NB4 (cell line): ENCODE results near the gene BRD4.
A peak's percentile ranks its signal among the peaks of the same experiment; 100 is the strongest.

Experiments used
- DNase-seq: peaks from one replicate; pipeline ENCODE4 v3.0.0; 2010; ENCODE audit warnings: low read depth
- H3K4me3 ChIP-seq: one replicate; pipeline ENCODE4 v1.5.1; 2011; ENCODE audit warnings: mild to moderate bottlenecking, low read depth, low read length, moderate library complexity
- MYC ChIP-seq: IDR thresholded peaks from 2 replicates; pipeline ENCODE4 v1.6.1; 2011; ENCODE audit warnings: low read depth, low read length
- POLR2A ChIP-seq: IDR thresholded peaks from 2 replicates; pipeline ENCODE4 v1.6.1; 2011; ENCODE audit warnings: mild to moderate bottlenecking; ENCODE audit not compliant: insufficient read length; ENCODE audit errors: extremely low read depth
- TF ChIP-seq, protein P1 (sequence below): IDR thresholded peaks from 2 replicates; pipeline ENCODE4 v1.6.1; 2011; ENCODE audit warnings: low read depth, low read length
- TF ChIP-seq, protein P2 (sequence below): IDR thresholded peaks from one replicate; pipeline ENCODE4 v1.5.1; 2012; ENCODE audit warnings: low read depth, low read length

BRD4 gene

DNA sequence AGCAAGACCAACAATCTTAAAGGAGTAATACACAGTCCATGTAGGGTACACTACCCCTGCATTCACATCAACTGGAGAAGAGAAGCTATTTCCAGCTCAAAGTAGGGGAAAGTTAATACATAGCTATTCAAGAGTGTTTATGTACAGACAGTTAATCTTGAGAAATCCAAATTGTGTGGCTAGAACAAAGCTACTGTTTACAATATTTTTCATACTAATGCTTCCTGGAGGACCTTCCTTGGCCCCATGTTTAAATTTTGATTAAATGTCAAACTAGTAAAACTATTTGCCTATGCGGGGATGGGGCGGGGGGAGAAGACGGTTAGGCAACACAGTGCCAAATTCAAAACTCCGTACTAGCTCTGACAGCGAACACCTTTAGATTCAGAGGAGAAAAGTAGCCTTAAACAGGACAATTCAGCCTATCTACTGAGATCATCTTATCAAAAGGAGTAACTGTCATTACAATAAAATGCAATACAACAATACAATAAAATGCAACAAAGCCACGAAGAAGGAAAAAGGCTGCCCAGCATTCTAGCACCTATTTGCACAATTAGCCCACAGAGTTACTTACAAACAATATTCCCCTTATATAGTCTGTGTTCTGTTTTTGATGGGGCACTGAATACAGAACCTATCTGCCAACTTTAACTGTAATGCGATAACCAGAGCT is 29.1 kb downstream of the BRD4 start:
- DNase-seq: no peak
- no peak overlapping the region for H3K4me3 ChIP-seq
- TF ChIP-seq POLR2A: no peak
- TF ChIP-seq, protein P1, sequence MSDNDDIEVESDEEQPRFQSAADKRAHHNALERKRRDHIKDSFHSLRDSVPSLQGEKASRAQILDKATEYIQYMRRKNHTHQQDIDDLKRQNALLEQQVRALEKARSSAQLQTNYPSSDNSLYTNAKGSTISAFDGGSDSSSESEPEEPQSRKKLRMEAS: no peak
- no peak for TF ChIP-seq MYC
- TF ChIP-seq, protein P2, sequence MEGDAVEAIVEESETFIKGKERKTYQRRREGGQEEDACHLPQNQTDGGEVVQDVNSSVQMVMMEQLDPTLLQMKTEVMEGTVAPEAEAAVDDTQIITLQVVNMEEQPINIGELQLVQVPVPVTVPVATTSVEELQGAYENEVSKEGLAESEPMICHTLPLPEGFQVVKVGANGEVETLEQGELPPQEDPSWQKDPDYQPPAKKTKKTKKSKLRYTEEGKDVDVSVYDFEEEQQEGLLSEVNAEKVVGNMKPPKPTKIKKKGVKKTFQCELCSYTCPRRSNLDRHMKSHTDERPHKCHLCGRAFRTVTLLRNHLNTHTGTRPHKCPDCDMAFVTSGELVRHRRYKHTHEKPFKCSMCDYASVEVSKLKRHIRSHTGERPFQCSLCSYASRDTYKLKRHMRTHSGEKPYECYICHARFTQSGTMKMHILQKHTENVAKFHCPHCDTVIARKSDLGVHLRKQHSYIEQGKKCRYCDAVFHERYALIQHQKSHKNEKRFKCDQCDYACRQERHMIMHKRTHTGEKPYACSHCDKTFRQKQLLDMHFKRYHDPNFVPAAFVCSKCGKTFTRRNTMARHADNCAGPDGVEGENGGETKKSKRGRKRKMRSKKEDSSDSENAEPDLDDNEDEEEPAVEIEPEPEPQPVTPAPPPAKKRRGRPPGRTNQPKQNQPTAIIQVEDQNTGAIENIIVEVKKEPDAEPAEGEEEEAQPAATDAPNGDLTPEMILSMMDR: no peak

DNA sequence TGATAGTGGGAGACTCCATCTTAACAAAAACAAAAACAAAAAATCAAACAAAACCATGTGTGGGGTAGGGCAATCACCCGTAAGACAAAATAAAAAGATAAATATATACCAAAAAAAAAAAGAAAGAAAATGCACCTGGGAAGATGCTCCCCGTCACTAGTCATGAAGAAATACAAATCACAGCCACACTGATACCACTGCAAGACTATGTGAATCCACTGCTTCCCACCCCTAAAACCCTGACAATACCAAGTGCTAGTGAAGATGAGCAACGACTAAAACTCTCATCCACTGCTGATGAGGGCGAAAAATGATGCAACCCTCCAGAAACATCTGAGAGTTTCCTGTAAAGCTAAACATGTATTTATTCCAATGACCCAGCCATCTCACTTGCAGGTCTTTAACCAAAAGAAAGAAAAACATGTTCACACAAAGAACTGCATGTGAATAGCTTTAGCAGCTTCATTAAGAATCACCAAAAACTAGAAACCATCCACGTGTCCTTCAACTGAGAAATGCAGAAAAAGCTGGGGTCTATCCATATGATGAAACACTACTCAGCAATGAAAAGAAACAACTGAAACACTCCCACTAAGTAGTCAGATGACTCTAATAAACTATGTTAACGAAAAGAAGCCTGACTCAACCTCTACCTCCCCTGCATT is 31.7 kb downstream of the BRD4 start:
- DNase-seq: peak; percentile 44
- TF ChIP-seq, protein P2: no peak
- TF ChIP-seq, protein P1: no peak
- TF ChIP-seq MYC: no peak
- no peak for TF ChIP-seq POLR2A
- H3K4me3 ChIP-seq: no peak overlapping the region

DNA sequence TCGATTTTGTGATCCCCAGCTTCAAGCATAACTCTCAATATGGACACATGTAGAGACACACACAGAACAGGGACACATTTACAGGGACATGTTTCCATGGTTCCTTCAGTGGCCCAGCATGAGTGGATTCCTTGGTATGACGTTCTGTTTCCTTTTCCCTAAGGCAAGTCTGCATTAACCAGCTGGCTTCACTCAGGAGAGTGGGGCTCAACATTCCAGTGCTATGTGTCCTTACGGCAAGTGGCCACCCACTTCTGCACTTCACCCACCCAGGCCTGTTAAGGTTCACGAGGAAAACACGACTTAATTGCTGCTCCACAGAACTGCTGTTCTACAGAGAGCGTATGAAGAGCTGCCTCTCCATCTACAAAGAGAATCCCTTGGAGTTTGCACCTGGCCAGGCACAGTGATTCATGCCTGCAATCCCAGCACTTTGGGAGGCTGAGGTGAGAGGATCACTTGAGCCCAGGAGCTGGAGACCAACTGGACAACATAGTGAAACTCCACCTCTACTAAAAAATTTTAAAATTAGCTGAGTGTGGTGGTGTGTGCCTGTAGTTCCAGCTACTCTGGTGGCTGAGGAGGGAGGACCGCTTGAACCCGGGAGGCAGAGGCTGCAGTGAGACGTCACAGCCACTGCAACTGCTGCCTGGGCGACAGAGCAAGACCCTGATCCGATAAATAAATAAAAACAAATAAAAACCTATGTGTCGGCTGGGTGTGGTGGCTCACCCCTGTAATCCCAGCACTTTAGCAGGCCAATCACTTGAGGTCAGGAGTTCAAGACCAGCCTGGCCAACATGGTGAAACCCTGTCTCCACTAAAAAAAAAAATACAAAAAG is 32.5 kb downstream of the BRD4 start:
- H3K4me3 ChIP-seq: no peak overlapping the region
- no peak for DNase-seq
- TF ChIP-seq, protein P1: no peak
- TF ChIP-seq, protein P2: no peak
- no peak for TF ChIP-seq MYC
- no peak for TF ChIP-seq POLR2A

DNA sequence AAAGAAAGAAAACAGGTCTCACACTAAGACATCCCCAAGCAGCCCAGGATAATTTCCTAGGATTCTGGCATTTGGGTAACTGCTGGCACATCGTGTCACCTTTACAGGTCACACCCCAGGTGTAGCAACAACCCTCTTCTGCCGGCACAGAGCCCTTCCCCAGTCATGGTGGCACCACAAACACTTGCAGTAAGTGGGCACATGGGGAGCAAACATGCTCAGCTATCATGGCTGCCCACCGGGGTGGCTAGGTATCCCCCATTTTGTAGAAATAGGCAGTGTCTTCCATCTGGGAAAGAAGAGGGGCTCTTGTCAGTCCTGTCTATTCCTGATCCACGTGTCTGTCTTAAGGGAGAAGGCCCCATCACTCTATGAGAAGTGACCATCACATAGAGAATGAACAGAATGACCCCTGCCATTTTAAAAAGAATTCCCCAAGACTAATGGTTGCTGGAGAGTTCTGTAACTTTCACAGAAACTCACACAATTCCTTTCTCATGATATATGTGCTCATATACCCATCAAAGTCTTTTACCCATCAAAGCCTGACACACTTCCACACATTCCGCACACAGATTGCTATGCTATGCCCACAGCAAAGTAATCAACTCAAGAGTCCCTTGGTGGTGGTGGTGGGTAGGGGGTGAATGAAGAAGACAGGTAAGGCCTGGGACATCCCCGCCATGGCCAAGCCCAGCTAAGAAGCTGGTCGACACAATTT is 33.3 kb downstream of the BRD4 start:
- no peak for DNase-seq
- TF ChIP-seq, protein P1: no peak
- no peak for TF ChIP-seq MYC
- TF ChIP-seq, protein P2: no peak
- TF ChIP-seq POLR2A: no peak
- no peak overlapping the region for H3K4me3 ChIP-seq
